ENCODE measurements around the gene MATR3. TPM values are rescaled to one million over a fixed set of nuclear protein-coding genes. Genes with fewer than 3 reads are reported as not detected.

The MATR3 gene
- total RNA-seq, 1 donor from 2014 or later: 232 TPM

GRCh38 chr5:139294374-139295165 is 1.0 kb downstream of the MATR3 start:
- H3K9me3 Mint-ChIP-seq: no peaks in the 10 kb centered on the region
- H3K27ac Mint-ChIP-seq: peak overlapping the region; percentile 94
- no peaks in the 10 kb centered on the region for H3K27me3 Mint-ChIP-seq (ENCODE audit: insufficient read depth)
- H3K4me3 Mint-ChIP-seq: peak overlapping the region; percentile 95
- H3K36me3 Mint-ChIP-seq (ENCODE audit: low read depth): peaks cover 22% of the 10 kb centered on the region
- peak; percentile 50 for DNase-seq (ENCODE audit: low spot score)
- H3K4me1 Mint-ChIP-seq (ENCODE audit: low read depth): peaks cover 45% of the 10 kb centered on the region
- intact Hi-C loops (cut with micrococcal nuclease): loop anchor here (1.0 to 10.0 kb wide), 6 partner anchors 12 to 1540 kb away; partner anchors contain the start of genes EGR1, HNRNPA0, IK and NDUFA2

- H3K4me1 Mint-ChIP-seq (ENCODE audit: low read depth): peaks cover 55% of the 10 kb centered on the region
These were observed 2.0 kb downstream of the MATR3 start for GRCh38 chr5:139295346-139296057.

GRCh38 chr5:139296198-139296597 is 2.7 kb downstream of the MATR3 start:
- no peaks in the 10 kb centered on the region for H3K9me3 Mint-ChIP-seq
- no peaks in the 10 kb centered on the region for H3K27me3 Mint-ChIP-seq (ENCODE audit: insufficient read depth)
- intact Hi-C loops (cut with micrococcal nuclease): loop anchor here (10.0 kb wide), 2 partner anchors 1349 to 1541 kb away; partner anchors contain the start of genes HNRNPA0, IK and NDUFA2
- no peak for DNase-seq (ENCODE audit: low spot score)
- peaks cover 55% of the 10 kb centered on the region for H3K4me1 Mint-ChIP-seq (ENCODE audit: low read depth)
- H3K36me3 Mint-ChIP-seq (ENCODE audit: low read depth): peaks cover 19% of the 10 kb centered on the region
- H3K4me3 Mint-ChIP-seq: peak overlapping the region; percentile 95
- no peak overlapping the region for H3K27ac Mint-ChIP-seq

More at GRCh38 chr5:139295346-139296057, 2.0 kb downstream of the MATR3 start:
- Mint-ChIP-seq H3K9me3 (no peaks in the 10 kb centered on the region), H3K27ac (peak overlapping the region; percentile 94), H3K27me3 (ENCODE audit: insufficient read depth) (no peaks in the 10 kb centered on the region), H3K4me3 (peak overlapping the region; percentile 95), H3K36me3 (ENCODE audit: low read depth) (peaks cover 21% of the 10 kb centered on the region)
- no peak for DNase-seq (ENCODE audit: low spot score)
- intact Hi-C loops (cut with micrococcal nuclease): loop anchor here (2.0 to 10.0 kb wide), 3 partner anchors 97 to 1541 kb away; partner anchors contain the start of genes HNRNPA0, IK and NDUFA2

- H3K27me3 Mint-ChIP-seq (ENCODE audit: insufficient read depth): no peaks in the 10 kb centered on the region
- peaks cover 24% of the 10 kb centered on the region for H3K36me3 Mint-ChIP-seq (ENCODE audit: low read depth)
- peak overlapping the region; percentile 43 for H3K4me3 Mint-ChIP-seq
- no peak overlapping the region for H3K27ac Mint-ChIP-seq
- H3K9me3 Mint-ChIP-seq: no peaks in the 10 kb centered on the region
- H3K4me1 Mint-ChIP-seq (ENCODE audit: low read depth): peaks cover 62% of the 10 kb centered on the region
- no peak for DNase-seq (ENCODE audit: low spot score)
- intact Hi-C loops (cut with micrococcal nuclease): loop anchor here (10.0 kb wide), 2 partner anchors 1348 to 1542 kb away; partner anchors contain the start of genes HNRNPA0, IK and NDUFA2
These were observed 3.4 kb downstream of the MATR3 start for GRCh38 chr5:139296862-139297326.

GRCh38 chr5:139297439-139298133 is 4.0 kb downstream of the MATR3 start:
- Mint-ChIP-seq H3K9me3 (no peaks in the 10 kb centered on the region), H3K4me3 (peak overlapping the region; percentile 37), H3K27ac (no peak overlapping the region), H3K36me3 (ENCODE audit: low read depth) (peaks cover 26% of the 10 kb centered on the region), H3K4me1 (ENCODE audit: low read depth) (peaks cover 64% of the 10 kb centered on the region), H3K27me3 (ENCODE audit: insufficient read depth) (no peaks in the 10 kb centered on the region)
- DNase-seq (ENCODE audit: low spot score): no peak
- intact Hi-C loops (cut with micrococcal nuclease): loop anchor here (10.0 kb wide), 2 partner anchors 1347 to 1543 kb away; partner anchors contain the start of genes HNRNPA0, IK and NDUFA2

- Mint-ChIP-seq H3K4me3 (peak overlapping the region; percentile 31), H3K36me3 (ENCODE audit: low read depth) (peaks cover 26% of the 10 kb centered on the region), H3K27me3 (ENCODE audit: insufficient read depth) (no peaks in the 10 kb centered on the region), H3K27ac (peak overlapping the region; percentile 37), H3K9me3 (no peaks in the 10 kb centered on the region), H3K4me1 (ENCODE audit: low read depth) (peaks cover 64% of the 10 kb centered on the region)
- intact Hi-C loops (cut with micrococcal nuclease): loop anchor here (10.0 kb wide), 2 partner anchors 1347 to 1543 kb away; partner anchors contain the start of genes HNRNPA0, IK and NDUFA2
- no peak for DNase-seq (ENCODE audit: low spot score)
These were observed 4.7 kb downstream of the MATR3 start for GRCh38 chr5:139298242-139298641.

GRCh38 chr5:139299486-139299885 is 5.9 kb downstream of the MATR3 start:
- no peaks in the 10 kb centered on the region for H3K9me3 Mint-ChIP-seq
- peaks cover 26% of the 10 kb centered on the region for H3K36me3 Mint-ChIP-seq (ENCODE audit: low read depth)
- DNase-seq (ENCODE audit: low spot score): no peak
- no peaks in the 10 kb centered on the region for H3K27me3 Mint-ChIP-seq (ENCODE audit: insufficient read depth)
- intact Hi-C loops (cut with micrococcal nuclease): loop anchor here (10.0 kb wide), 2 partner anchors 1345 to 1545 kb away; partner anchors contain the start of genes HNRNPA0, IK and NDUFA2
- peak overlapping the region; percentile 2 for H3K4me3 Mint-ChIP-seq
- peak overlapping the region; percentile 61 for H3K27ac Mint-ChIP-seq
- H3K4me1 Mint-ChIP-seq (ENCODE audit: low read depth): peaks cover 64% of the 10 kb centered on the region

- Mint-ChIP-seq H3K4me1 (ENCODE audit: low read depth) (peaks cover 63% of the 10 kb centered on the region), H3K9me3 (no peaks in the 10 kb centered on the region), H3K36me3 (ENCODE audit: low read depth) (peaks cover 14% of the 10 kb centered on the region), H3K4me3 (no peak overlapping the region), H3K27ac (peak overlapping the region; percentile 22), H3K27me3 (ENCODE audit: insufficient read depth) (no peaks in the 10 kb centered on the region)
- no peak for DNase-seq (ENCODE audit: low spot score)
- intact Hi-C loops (cut with micrococcal nuclease): no loop called here
These were observed 8.4 kb downstream of the MATR3 start for GRCh38 chr5:139301808-139302499.

GRCh38 chr5:139304391-139305324 is 11.1 kb downstream of the MATR3 start:
- no peak for DNase-seq (ENCODE audit: low spot score)
- Mint-ChIP-seq H3K4me3 (no peak overlapping the region), H3K4me1 (ENCODE audit: low read depth) (peaks cover 58% of the 10 kb centered on the region), H3K9me3 (no peaks in the 10 kb centered on the region), H3K27ac (no peak overlapping the region), H3K27me3 (ENCODE audit: insufficient read depth) (no peaks in the 10 kb centered on the region), H3K36me3 (ENCODE audit: low read depth) (peaks cover 20% of the 10 kb centered on the region)
- intact Hi-C loops (cut with micrococcal nuclease): no loop called here

- Mint-ChIP-seq H3K4me3 (no peak overlapping the region), H3K9me3 (no peaks in the 10 kb centered on the region), H3K27me3 (ENCODE audit: insufficient read depth) (no peaks in the 10 kb centered on the region), H3K4me1 (ENCODE audit: low read depth) (peaks cover 64% of the 10 kb centered on the region), H3K27ac (peak overlapping the region; percentile 77), H3K36me3 (ENCODE audit: low read depth) (peaks cover 20% of the 10 kb centered on the region)
- intact Hi-C loops (cut with micrococcal nuclease): loop anchor here (1.0 kb wide), 1 partner anchor 12 kb away; no protein-coding TSS in a partner anchor
- no peak for DNase-seq (ENCODE audit: low spot score)
These were observed 12.7 kb downstream of the MATR3 start for GRCh38 chr5:139306197-139306596.
